Measurements from ENCODE around the gene DSN1. TPM values are rescaled to one million over a fixed set of nuclear protein-coding genes. Genes with fewer than 3 reads are reported as not detected.

Gene DSN1
- polyA plus RNA-seq, 2 of the 4 experiments (the other 2 are of a cell fraction), result 38.2 to 41.3 TPM

- DNase-seq (ENCODE audit: low read depth in 1 of 2, low spot score in 1 of 2), result no peak
- ChIA-PET CTCF (interaction anchor here (0.5 to 3.7 kb wide), 8 partner anchors 12 to 275 kb away, joined by 3 to 35 read pairs (median 4); partner anchors contain the start of gene DSN1), POLR2A (interaction anchor here (1.1 kb wide), 1 partner anchor 23 kb away, joined by 3 read pairs; the partner anchor contains the start of gene DSN1)
- FAIRE-seq, result no peak
- Histone ChIP-seq H3K9me3 (no peaks in the 10 kb centered on the region), H3K4me2 (no peak overlapping the region), H3K4me1 (no peaks in the 10 kb centered on the region), H3K4me3 (no peak overlapping the region), H3K27ac (no peak overlapping the region)
- no peak for ATAC-seq
- 90% methylated on average over 5 of the region's 5 CpGs for WGBS (ENCODE audit: missing lambda C conversion rate)
- TF ChIP-seq HOXA7 (CRISPR knock-in tag; IDR thresholded peaks at IDR 0.05), result no peak
- no peak for TF ChIP-seq ATOH8 (CRISPR knock-in tag; IDR thresholded peaks at IDR 0.05; ENCODE audit: low read depth)
- no peak for TF ChIP-seq CHD4 (IDR thresholded peaks at IDR 0.05; ENCODE audit: borderline replicate concordance)
- TF ChIP-seq BCL3 (IDR thresholded peaks at IDR 0.05), result no peak
- no peak for TF ChIP-seq KDM1A (IDR thresholded peaks at IDR 0.05; ENCODE audit: low read depth)
- TF ChIP-seq RNF2 (IDR thresholded peaks at IDR 0.05; ENCODE audit: borderline replicate concordance, low read depth), result no peak
- no peak for TF ChIP-seq E2F6 (IDR thresholded peaks at IDR 0.05; ENCODE audit: borderline replicate concordance, low read depth)
- TF ChIP-seq CBX8 (IDR thresholded peaks at IDR 0.05), result no peak
- TF ChIP-seq NFE2L2 (conservative IDR thresholded peaks at IDR 0.05; ENCODE audit: low read length), result no peak
- TF ChIP-seq PHF8 (IDR thresholded peaks at IDR 0.05; ENCODE audit: borderline replicate concordance, low read depth), result no peak
- TF ChIP-seq JUN (IDR thresholded peaks at IDR 0.05), result no peak
- TF ChIP-seq HEYL (CRISPR knock-in tag; IDR thresholded peaks at IDR 0.05), result no peak
- TF ChIP-seq FOSL2 (IDR thresholded peaks at IDR 0.05), result no peak
- no peak for TF ChIP-seq FOSL2 (CRISPR knock-in tag; IDR thresholded peaks at IDR 0.05)
Observed at GRCh38 chr20:36796117-36796516, 22.6 kb upstream of the DSN1 start.

DNA sequence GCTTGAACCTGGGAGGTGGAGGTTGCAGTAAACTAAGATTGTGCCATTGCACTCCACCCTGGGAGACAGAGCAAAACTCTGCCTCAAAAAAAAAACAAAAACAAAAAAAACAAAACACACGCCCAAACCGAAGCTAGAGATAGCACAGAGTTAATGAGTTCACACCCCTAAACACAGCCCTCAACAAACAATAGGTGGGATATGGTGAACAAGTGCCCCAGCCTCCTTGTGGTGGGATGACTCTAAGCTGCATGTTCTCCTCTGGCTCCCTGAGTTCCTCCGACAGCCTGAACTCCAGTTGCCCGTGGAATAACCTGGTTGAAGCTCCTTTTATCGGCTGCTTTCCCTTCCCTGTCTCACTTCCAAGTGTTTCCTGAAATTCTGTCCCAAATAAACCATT lies 22.1 kb upstream of the DSN1 start:
- H3K4me1 ChIP-seq, result no peaks in the 10 kb centered on the region
- ChIA-PET POLR2A (interaction anchor here (1.1 kb wide), 1 partner anchor 22 kb away, joined by 3 read pairs; the partner anchor contains the start of gene DSN1), CTCF (interaction anchor here (0.5 to 3.7 kb wide), 10 partner anchors 13 to 275 kb away, joined by 3 to 35 read pairs (median 4); partner anchors contain the start of gene DSN1)
- no peaks in the 10 kb centered on the region for H3K9me3 ChIP-seq
- no peak for DNase-seq (ENCODE audit: low read depth in 1 of 2, low spot score in 1 of 2)
- H3K4me3 ChIP-seq, result no peak overlapping the region
- no peak for ATAC-seq
- TF ChIP-seq FOSB (CRISPR knock-in tag; IDR thresholded peaks at IDR 0.05) (no peak), RNF2 (IDR thresholded peaks at IDR 0.05; ENCODE audit: borderline replicate concordance, low read depth) (no peak), HOXB13 (CRISPR knock-in tag; IDR thresholded peaks at IDR 0.05; ENCODE audit: low read depth) (no peak), PHF8 (IDR thresholded peaks at IDR 0.05; ENCODE audit: borderline replicate concordance, low read depth) (no peak), RCOR1 (IDR thresholded peaks at IDR 0.05; ENCODE audit: low read depth, low read length) (no peak), CEBPB (IDR thresholded peaks at IDR 0.05) (no peak)
- WGBS (ENCODE audit: missing lambda C conversion rate), result 95% methylated on average over 5 of the region's 5 CpGs
- no peak overlapping the region for H3K4me2 ChIP-seq
- H3K27ac ChIP-seq, result no peak overlapping the region
- FAIRE-seq, result no peak

DNA sequence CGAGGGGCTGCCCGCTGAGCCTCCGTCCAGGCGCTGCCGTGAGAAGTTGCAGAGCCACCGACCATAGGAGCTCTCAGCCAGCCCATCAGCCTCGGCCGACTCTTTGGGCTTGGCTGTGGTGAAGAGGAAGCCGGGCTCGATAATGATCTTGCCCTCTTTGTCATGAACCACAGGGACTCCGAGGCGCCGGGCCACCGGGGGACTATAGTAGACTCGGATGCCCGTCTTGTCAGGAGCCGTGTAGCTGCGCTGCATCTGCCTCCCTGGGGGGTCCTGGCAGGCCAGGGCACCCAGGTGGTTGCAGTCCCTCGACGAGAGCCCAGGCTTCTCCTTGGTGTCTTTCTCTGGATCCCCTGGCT lies 20.5 kb upstream of the DSN1 start:
- CTCF ChIA-PET, result interaction anchor here (0.6 to 4.8 kb wide), 6 partner anchors 9 to 1606 kb away, joined by 3 to 21 read pairs (median 4); partner anchors contain the start of gene DSN1
- DNase-seq (ENCODE audit: low read depth in 1 of 2, low spot score in 1 of 2) (no peak), FAIRE-seq (no peak), ATAC-seq (no peak)
- Histone ChIP-seq H3K4me1 (no peaks in the 10 kb centered on the region), H3K4me2 (no peak overlapping the region), H3K4me3 (no peak overlapping the region), H3K9me3 (no peaks in the 10 kb centered on the region), H3K27ac (no peak overlapping the region)
- POLR2A ChIA-PET, result no interaction called here
- WGBS (ENCODE audit: missing lambda C conversion rate), result 95% methylated on average over 11 of the region's 20 CpGs
- TF ChIP-seq, protein P1, sequence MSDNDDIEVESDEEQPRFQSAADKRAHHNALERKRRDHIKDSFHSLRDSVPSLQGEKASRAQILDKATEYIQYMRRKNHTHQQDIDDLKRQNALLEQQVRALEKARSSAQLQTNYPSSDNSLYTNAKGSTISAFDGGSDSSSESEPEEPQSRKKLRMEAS (IDR thresholded peaks at IDR 0.05), result no peak
- no peak for TF ChIP-seq NFE2L2 (conservative IDR thresholded peaks at IDR 0.05; ENCODE audit: low read length)
- no peak for TF ChIP-seq NR3C1 (IDR thresholded peaks at IDR 0.05)
- TF ChIP-seq ZC3H11A (IDR thresholded peaks at IDR 0.05), result no peak
